Measurements from ENCODE around the gene TCL1A.

DNA sequence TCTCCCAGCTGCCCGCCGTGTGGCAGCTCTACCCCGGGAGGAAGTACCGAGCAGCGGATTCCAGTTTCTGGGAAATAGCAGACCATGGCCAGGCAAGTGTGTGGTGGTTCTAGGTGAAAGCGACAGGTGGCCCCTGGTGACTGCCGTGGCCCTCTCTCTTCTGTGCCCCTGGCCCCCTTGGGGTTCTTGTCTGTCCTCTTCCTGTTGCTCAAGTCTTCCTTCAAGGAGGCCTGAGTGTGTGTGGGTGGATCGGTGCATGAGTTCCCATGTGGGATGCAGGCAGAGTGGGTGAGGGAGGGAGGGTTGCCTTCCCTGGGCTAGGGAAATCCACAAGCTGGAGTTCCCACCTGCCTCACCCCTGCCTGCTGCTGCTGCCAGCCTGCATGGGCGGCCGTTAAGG, 23.1 kb downstream of the TCL1A start:
- TF ChIP-seq, protein P1, sequence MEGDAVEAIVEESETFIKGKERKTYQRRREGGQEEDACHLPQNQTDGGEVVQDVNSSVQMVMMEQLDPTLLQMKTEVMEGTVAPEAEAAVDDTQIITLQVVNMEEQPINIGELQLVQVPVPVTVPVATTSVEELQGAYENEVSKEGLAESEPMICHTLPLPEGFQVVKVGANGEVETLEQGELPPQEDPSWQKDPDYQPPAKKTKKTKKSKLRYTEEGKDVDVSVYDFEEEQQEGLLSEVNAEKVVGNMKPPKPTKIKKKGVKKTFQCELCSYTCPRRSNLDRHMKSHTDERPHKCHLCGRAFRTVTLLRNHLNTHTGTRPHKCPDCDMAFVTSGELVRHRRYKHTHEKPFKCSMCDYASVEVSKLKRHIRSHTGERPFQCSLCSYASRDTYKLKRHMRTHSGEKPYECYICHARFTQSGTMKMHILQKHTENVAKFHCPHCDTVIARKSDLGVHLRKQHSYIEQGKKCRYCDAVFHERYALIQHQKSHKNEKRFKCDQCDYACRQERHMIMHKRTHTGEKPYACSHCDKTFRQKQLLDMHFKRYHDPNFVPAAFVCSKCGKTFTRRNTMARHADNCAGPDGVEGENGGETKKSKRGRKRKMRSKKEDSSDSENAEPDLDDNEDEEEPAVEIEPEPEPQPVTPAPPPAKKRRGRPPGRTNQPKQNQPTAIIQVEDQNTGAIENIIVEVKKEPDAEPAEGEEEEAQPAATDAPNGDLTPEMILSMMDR (IDR thresholded peaks at IDR 0.05), result no peak
- TF ChIP-seq EP300 (IDR thresholded peaks at IDR 0.05) (no peak), POLR2A (IDR thresholded peaks at IDR 0.05; ENCODE audit: low read depth) (no peak)

Measured in esophagus muscularis mucosa (tissue), 4 donors.